NT2/D1 (cell line): Measurements from ENCODE around the gene CCDC137.
A peak's percentile ranks its signal among the peaks of the same experiment; 100 is the strongest.

Experiments used
- DNase-seq: peaks from one replicate; pipeline ENCODE4 v3.0.0-alpha.2; 2011; ENCODE audit warnings: low read depth, low spot score
- H3K27me3 ChIP-seq: 2 replicates; pipeline ENCODE4 v1.6.0; 2011; ENCODE audit warnings: mild to moderate bottlenecking; ENCODE audit not compliant: insufficient read length, insufficient read depth
- H3K36me3 ChIP-seq: 2 replicates; pipeline ENCODE4 v1.6.1; 2011; ENCODE audit warnings: mild to moderate bottlenecking, low read length, mixed read lengths; ENCODE audit not compliant: insufficient read depth, insufficient read length
- H3K4me1 ChIP-seq: 2 replicates; pipeline ENCODE4 v1.5.1; 2011; ENCODE audit not compliant: insufficient read depth, insufficient read length
- H3K4me3 ChIP-seq: 2 replicates; pipeline ENCODE4 v1.5.1; 2011; ENCODE audit warnings: low read depth; ENCODE audit not compliant: insufficient read length
- H3K9ac ChIP-seq: 2 replicates; pipeline ENCODE4 v1.6.0; 2011; ENCODE audit warnings: low read depth; ENCODE audit not compliant: insufficient read length
- H3K9me3 ChIP-seq: 2 replicates; pipeline ENCODE4 v1.5.1; 2011; ENCODE audit warnings: mild to moderate bottlenecking, low read length; ENCODE audit not compliant: insufficient read depth
- SUZ12 ChIP-seq: IDR thresholded peaks from 2 replicates; pipeline ENCODE4 v1.6.1; 2011; ENCODE audit not compliant: insufficient read length, insufficient read depth; ENCODE audit errors: extremely low read depth
- YY1 ChIP-seq: IDR thresholded peaks from 2 replicates; pipeline ENCODE4 v1.6.1; 2011; ENCODE audit not compliant: insufficient read length, insufficient read depth
- ZNF274 ChIP-seq: IDR thresholded peaks from 2 replicates; pipeline ENCODE4 v1.6.1; 2011; ENCODE audit warnings: mild to moderate bottlenecking, low read depth, low read length

The CCDC137 gene

DNA sequence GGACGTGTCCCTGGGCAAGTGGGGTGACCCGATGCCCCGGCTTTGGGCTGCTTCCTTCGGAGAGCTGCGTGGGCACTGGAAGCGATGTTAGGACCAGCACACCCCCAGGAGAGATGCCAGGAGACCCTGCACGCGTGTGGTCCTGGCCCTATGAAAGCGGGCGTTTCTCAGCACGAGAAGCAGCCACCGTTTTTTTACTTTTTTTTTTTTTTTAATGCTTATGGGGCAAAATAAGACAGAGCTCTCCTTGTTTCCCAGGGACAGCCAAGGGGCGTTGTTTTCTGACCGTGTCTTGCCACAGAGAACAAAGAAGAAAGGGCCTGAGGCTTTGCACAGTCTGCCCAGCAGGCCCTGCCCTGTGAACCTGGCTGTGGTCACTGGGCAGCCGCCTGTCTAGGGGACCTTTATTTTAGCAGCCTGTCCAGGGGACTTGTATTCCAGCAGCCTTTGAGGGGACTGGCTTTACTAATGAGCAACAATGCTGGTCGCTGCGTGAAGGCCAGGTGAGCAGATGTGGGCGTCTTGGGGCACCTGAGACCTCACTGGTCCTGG is 46.5 kb downstream of the CCDC137 start:
- Histone ChIP-seq H3K36me3 (peaks cover 32% of the 10 kb centered on the region), H3K4me3 (peak overlapping the region; percentile 86), H3K4me1 (peaks cover 24% of the 10 kb centered on the region), H3K9ac (peak overlapping the region; percentile 96), H3K27me3 (no peaks in the 10 kb centered on the region), H3K9me3 (no peaks in the 10 kb centered on the region)
- TF ChIP-seq ZNF274, result no peak
- no peak for TF ChIP-seq SUZ12
- TF ChIP-seq YY1, result no peak
- DNase-seq, result no peak

DNA sequence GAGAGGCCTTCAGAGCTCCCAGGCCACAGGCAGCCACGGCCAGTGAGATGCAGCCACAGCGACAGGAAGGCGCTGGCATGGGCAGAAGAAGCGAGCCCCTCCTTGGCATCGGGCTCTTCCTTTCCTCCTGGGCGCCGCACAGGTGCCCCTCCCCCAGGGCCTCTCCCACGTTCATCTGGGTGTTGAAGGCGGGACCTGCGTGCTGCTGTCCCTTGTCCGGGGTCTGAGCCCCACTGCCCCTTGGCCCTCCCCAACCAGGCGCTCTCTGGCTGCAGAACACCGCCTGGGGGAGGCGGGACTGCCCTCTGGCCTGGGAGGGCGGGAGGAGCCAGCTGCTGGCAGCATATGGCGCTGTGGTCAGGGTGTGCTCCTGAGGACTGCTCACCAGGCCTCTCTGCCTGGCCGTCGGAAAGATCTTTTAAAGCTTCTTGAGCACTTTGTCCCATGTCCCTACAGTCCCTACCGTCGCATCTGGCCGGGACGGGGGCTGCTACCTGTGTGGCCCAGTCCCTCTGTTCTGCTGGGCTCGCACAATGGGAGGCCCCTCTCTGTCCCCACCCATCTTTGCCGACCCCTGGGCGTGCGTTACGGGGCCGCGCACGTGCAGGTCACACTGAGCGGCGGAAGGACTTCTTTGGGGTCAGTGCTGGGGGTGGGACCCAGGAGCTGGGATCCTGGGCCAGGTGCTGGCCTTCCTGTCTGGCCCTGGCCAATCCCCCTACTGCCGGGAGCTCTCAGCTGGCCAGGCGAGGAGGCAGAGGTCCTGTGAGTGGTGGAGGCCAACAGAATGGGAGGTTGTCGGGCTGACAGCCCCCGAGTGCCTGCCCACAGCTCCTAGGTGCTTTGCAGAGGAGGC is 47.2 kb downstream of the CCDC137 start:
- no peak for DNase-seq
- H3K4me3 ChIP-seq, result peak overlapping the region; percentile 86

DNA sequence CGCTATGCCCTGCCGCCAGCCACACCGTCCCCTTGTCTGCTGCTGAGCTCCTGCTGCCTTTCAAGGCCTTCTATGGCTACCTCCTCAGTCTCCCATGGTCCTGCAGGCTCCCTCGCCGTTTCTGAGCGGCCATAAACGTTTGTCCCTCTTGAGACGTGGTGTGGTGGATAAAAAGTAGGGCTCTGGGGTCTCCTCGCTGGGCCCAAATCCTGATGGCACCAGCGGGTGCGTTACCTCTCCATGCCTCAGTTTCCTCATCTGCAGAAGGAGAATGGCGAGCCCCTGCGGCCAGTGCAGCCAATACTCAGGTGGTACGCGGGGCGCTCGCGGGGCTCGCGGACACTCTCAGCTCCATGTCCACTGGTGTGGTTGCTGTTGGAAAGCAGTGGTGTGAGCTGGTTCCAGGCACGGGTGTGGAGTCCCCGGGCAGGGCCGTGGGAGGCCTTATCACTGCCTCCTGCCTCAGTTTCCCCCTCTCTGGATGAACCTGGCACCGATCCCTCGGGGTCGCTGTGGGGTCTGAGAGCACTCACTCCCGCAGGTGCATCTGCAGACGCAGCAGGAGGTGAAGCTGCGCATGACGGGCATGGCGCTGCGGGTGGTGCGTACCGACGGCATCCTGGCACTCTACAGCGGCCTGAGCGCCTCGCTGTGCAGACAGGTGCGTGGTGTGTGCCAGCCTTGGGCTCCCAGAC is 48.0 kb downstream of the CCDC137 start:
- no peak overlapping the region for H3K4me3 ChIP-seq
- TF ChIP-seq SUZ12 (no peak), YY1 (no peak), ZNF274 (no peak)
- no peaks in the 10 kb centered on the region for H3K9me3 ChIP-seq
- peak overlapping the region; percentile 96 for H3K9ac ChIP-seq
- H3K27me3 ChIP-seq, result no peaks in the 10 kb centered on the region
- no peak for DNase-seq
- H3K36me3 ChIP-seq, result peaks cover 30% of the 10 kb centered on the region
- H3K4me1 ChIP-seq, result peaks cover 19% of the 10 kb centered on the region

More for the DNA sequence above, 47.2 kb downstream of the CCDC137 start:
- Histone ChIP-seq H3K9me3 (no peaks in the 10 kb centered on the region), H3K27me3 (no peaks in the 10 kb centered on the region), H3K4me1 (peaks cover 22% of the 10 kb centered on the region), H3K36me3 (peaks cover 29% of the 10 kb centered on the region), H3K9ac (peak overlapping the region; percentile 96)
- TF ChIP-seq SUZ12 (no peak), YY1 (no peak), ZNF274 (no peak)

DNA sequence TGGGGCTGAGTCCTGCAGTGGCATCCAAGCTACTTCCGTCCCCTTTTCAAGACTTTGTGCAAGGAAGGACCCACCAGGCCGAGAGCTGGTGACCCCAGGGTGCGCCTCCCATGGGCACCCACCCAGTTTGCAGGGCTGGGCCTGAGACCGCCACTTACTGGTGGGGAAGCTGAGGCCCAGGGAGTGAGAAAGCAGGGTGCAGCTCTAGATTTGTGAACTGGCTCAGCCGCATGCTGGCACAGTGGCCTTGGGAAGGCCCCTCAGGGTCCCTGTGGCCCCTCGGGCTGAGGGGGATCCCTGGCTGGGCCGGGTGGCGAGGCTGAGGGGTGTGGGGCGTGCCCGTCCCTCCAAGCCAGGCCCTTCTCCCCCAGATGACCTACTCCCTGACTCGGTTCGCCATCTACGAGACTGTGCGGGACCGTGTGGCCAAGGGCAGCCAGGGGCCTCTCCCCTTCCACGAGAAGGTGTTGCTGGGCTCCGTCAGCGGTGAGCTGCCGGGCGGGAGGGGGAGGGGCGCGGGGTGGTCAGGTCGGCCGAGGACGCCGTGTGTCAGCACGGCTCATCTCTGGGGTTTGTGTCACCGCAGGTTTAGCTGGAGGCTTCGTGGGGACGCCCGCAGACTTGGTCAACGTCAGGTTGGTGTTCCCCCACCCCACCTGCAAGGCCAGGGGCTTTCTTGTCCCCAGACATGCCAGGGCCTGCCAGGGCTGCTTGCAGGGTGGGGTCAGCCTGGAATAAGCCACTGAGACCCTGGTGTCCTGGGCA is 48.8 kb downstream of the CCDC137 start:
- H3K36me3 ChIP-seq, result peaks cover 37% of the 10 kb centered on the region
- no peaks in the 10 kb centered on the region for H3K9me3 ChIP-seq
- no peak overlapping the region for H3K9ac ChIP-seq
- peaks cover 20% of the 10 kb centered on the region for H3K4me1 ChIP-seq
- no peak for DNase-seq
- H3K27me3 ChIP-seq, result no peaks in the 10 kb centered on the region
- no peak for TF ChIP-seq YY1
- no peak for TF ChIP-seq SUZ12
- no peak for TF ChIP-seq ZNF274
- no peak overlapping the region for H3K4me3 ChIP-seq

DNA sequence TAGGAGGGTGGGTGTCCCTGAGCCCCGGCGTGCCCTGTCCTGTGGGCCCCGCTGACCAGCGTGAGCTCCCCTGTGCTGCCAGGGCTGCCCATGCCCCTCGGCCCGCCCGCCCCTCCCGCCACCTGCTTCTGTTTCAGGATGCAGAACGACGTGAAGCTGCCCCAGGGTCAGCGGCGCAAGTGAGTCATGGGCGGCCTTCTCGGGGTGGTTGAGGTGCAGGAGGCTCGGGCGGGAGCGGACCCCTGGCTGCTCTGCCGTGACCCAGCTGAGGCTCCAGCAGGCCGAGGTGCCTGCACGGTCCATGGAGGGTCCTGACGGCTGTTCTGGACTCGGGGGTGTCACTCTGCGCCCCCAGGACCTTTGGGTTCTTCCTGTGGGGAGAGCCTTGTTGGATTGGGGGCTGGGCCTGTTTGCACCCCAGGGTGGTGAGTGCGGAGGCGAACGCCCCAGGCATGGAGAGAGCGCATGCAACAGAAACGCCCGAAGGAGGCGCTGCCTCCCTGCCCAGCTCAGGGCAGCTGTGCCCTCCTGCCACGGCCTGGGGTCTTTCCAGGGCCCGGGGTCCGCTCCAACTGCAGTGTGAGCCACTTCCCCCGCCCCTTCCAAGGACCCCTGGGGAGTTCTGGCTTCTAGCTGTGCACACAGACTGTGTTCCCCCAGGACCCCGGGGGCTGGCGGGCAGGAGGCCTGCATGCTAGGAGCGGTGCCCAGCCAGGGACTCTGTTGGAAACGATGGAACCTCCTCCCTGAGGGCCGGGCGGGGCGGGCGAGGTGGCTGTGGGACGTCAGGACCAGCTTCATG is 49.5 kb downstream of the CCDC137 start:
- no peaks in the 10 kb centered on the region for H3K27me3 ChIP-seq
- peaks cover 39% of the 10 kb centered on the region for H3K36me3 ChIP-seq
- no peak overlapping the region for H3K9ac ChIP-seq
- H3K9me3 ChIP-seq, result no peaks in the 10 kb centered on the region
- no peak overlapping the region for H3K4me3 ChIP-seq
- DNase-seq, result no peak
- H3K4me1 ChIP-seq, result peaks cover 16% of the 10 kb centered on the region
- TF ChIP-seq YY1 (no peak), ZNF274 (no peak)

DNA sequence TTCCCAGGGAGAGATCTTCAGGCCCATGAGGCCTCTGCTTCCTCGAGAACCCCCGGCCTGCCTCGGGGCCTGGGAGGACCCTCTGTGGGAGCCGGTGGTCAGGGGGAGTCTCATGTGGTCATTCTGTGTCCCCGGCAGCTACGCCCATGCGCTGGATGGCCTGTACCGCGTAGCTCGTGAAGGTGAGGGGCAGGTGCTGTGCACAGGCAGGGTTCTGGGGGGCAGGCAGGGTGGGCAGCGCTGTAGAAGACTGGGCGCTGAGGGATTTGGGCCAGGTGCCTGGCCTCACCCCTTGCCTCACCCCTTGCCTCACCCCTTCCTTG is 50.1 kb downstream of the CCDC137 start:
- Histone ChIP-seq H3K9ac (no peak overlapping the region), H3K36me3 (peaks cover 39% of the 10 kb centered on the region), H3K4me3 (no peak overlapping the region), H3K4me1 (peaks cover 15% of the 10 kb centered on the region), H3K9me3 (no peaks in the 10 kb centered on the region), H3K27me3 (no peaks in the 10 kb centered on the region)
- no peak for DNase-seq
- TF ChIP-seq SUZ12 (no peak), ZNF274 (no peak), YY1 (no peak)
